ENCODE results near the gene FHDC1.

DNA sequence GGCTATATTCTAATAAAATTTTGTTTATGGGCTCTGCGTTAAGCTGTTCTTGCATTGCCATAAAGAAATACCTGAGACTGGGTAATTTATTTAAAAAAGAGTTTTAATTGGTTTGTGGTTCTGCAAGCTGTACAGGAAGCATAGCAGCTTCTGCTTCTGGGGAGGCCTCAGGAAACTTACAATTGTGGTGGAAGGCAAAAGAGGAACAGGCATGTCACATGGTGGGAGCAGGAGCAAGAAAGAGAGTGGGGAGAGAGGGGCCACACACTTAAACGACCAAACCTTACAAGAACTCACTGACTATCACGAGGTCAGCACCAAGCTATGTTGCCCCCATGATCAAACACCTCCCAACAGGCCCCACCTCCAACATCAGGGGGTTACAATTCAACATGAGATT lies 74.0 kb downstream of the FHDC1 start:
- TF ChIP-seq EZH2 (IDR thresholded peaks at IDR 0.05) (no peak), POLR2AphosphoS5 (IDR thresholded peaks at IDR 0.05; ENCODE audit: borderline replicate concordance, low read depth, low read length) (no peak), FOXP2 (optimal IDR thresholded peaks at IDR 0.05; ENCODE audit: control extremely low read depth, extremely low read length, insufficient read depth) (no peak)

All from SK-N-MC (cell line).